ENCODE results near the gene KRTAP4-8.
"Not testable (repeated sequence)": the region's sequence is repeated elsewhere in the genome, so short reads cannot be mapped to it uniquely, and the experiment has no call there.

KRTAP4-8 gene

GRCh38 chr17:41108728-41109386, 10.9 kb upstream of the KRTAP4-8 start:
- DNase-seq (ENCODE audit: low spot score) = not testable (repeated sequence)

GRCh38 chr17:41107941-41108450, 10.1 kb upstream of the KRTAP4-8 start:
- DNase-seq (ENCODE audit: low spot score) = no peak

- not testable (repeated sequence) for DNase-seq (ENCODE audit: low spot score)
Measured at GRCh38 chr17:41105347-41105746, 7.4 kb upstream of the KRTAP4-8 start, which contains the start of gene KRTAP4-9. TSS of gene KRTAP4-9 (plus strand) at chr17:41105389. CDS start at chr17:41105389, 0 bp downstream.

- not testable (repeated sequence) for DNase-seq (ENCODE audit: low spot score)
Measured at GRCh38 chr17:41104386-41105038, 6.6 kb upstream of the KRTAP4-8 start.

- DNase-seq (ENCODE audit: low spot score) = peak; percentile 13
Measured at GRCh38 chr17:41103896-41104295, 6.0 kb upstream of the KRTAP4-8 start.

GRCh38 chr17:41101586-41102259, 3.8 kb upstream of the KRTAP4-8 start, which contains the start of gene KRTAP4-16:
TSS of gene KRTAP4-16 (minus strand) at chr17:41102209. CDS start at chr17:41102209, 0 bp downstream.
- no peak for DNase-seq (ENCODE audit: low spot score)

- DNase-seq (ENCODE audit: low spot score) = peak; percentile 23
Measured at GRCh38 chr17:41099682-41100480, 1.9 kb upstream of the KRTAP4-8 start.

- peak; percentile 27 for DNase-seq (ENCODE audit: low spot score)
Measured at GRCh38 chr17:41098481-41098880, 539 bp upstream of the KRTAP4-8 start.

- no peak for DNase-seq (ENCODE audit: low spot score)
Measured at GRCh38 chr17:41096055-41096454, 1.9 kb downstream of the KRTAP4-8 start.

GRCh38 chr17:41088760-41089352, 9.1 kb downstream of the KRTAP4-8 start:
- DNase-seq (ENCODE audit: low spot score) = not testable (repeated sequence)

- DNase-seq (ENCODE audit: low spot score) = not testable (repeated sequence)
Measured at GRCh38 chr17:41084100-41084856, 13.7 kb downstream of the KRTAP4-8 start, which contains the start of gene KRTAP4-7. TSS of gene KRTAP4-7 (plus strand) at chr17:41084150. CDS start at chr17:41084207, 57 bp downstream.

- not testable (repeated sequence) for DNase-seq (ENCODE audit: low spot score)
Measured at GRCh38 chr17:41083427-41083826, 14.5 kb downstream of the KRTAP4-8 start.

GRCh38 chr17:41082626-41083025, 15.3 kb downstream of the KRTAP4-8 start:
- DNase-seq (ENCODE audit: low spot score) = peak; percentile 13

- no peak for DNase-seq (ENCODE audit: low spot score)
Measured at GRCh38 chr17:41076788-41077187, 21.2 kb downstream of the KRTAP4-8 start.

GRCh38 chr17:41073676-41074075, 24.3 kb downstream of the KRTAP4-8 start:
- DNase-seq (ENCODE audit: low spot score) = no peak

- no peak for DNase-seq (ENCODE audit: low spot score)
Measured at GRCh38 chr17:41071606-41072360, 26.2 kb downstream of the KRTAP4-8 start.

- DNase-seq (ENCODE audit: low spot score) = no peak
Measured at GRCh38 chr17:41069031-41069430, 28.9 kb downstream of the KRTAP4-8 start.

GRCh38 chr17:41067281-41067680, 30.7 kb downstream of the KRTAP4-8 start:
- DNase-seq (ENCODE audit: low spot score) = peak; percentile 36

GRCh38 chr17:41065829-41066624, 31.9 kb downstream of the KRTAP4-8 start, which contains the start of gene KRTAP2-4:
TSS of gene KRTAP2-4 (minus strand) at chr17:41065879. CDS start at chr17:41065845, 34 bp downstream.
- DNase-seq (ENCODE audit: low spot score) = peak; percentile 73

Data from GM03348 (cell line).